K562 (cell line): ENCODE data around the gene PRR29.

Experiments used
- POLR2A ChIP-seq: fragments of 450-650 bp; conservative IDR thresholded peaks from 2 replicates; pipeline ENCODE4 v1.6.1; 2016
- PTRF ChIP-seq: fragments of 450-650 bp; IDR thresholded peaks from 2 replicates; pipeline ENCODE4 v1.6.1; 2016; ENCODE audit warnings: mild to moderate bottlenecking, missing genetic modification characterization, missing compliant biosample characterization

GRCh38 chr17:64048805-64049204, 50.7 kb downstream of the PRR29 start:
- TF ChIP-seq PTRF (tag) = no peak
- no peak for TF ChIP-seq POLR2A
